GM21737 (cell line): ENCODE results near the gene OGDH.
A peak's percentile ranks its signal among the peaks of the same experiment; 100 is the strongest.

Source experiments
- ATAC-seq: cut with Tn5 transposase; IDR thresholded peaks from one replicate; pipeline ENCODE4 v1.9.1; 2021; ENCODE audit warnings: mild to moderate bottlenecking, moderate library complexity; ENCODE audit not compliant: unreplicated experiment

OGDH gene

GRCh38 chr7:44617225-44617890, 10.9 kb downstream of the OGDH start:
- ATAC-seq: no peak

GRCh38 chr7:44618045-44618444, 11.6 kb downstream of the OGDH start:
- ATAC-seq: no peak

- ATAC-seq: no peak
These were observed 12.3 kb downstream of the OGDH start for GRCh38 chr7:44618753-44619152.

GRCh38 chr7:44621034-44621749, 14.8 kb downstream of the OGDH start:
- ATAC-seq: no peak

GRCh38 chr7:44621750-44622103, 15.3 kb downstream of the OGDH start:
- no peak for ATAC-seq

- peak; percentile 64 for ATAC-seq
These were observed 16.1 kb downstream of the OGDH start for GRCh38 chr7:44622342-44623151.

GRCh38 chr7:44624318-44624717, 17.9 kb downstream of the OGDH start:
- no peak for ATAC-seq

GRCh38 chr7:44625526-44626471, 19.4 kb downstream of the OGDH start:
- no peak for ATAC-seq

GRCh38 chr7:44626620-44627019, 20.2 kb downstream of the OGDH start:
- ATAC-seq: no peak

GRCh38 chr7:44629829-44630522, 23.5 kb downstream of the OGDH start:
- peak; percentile 41 for ATAC-seq

- ATAC-seq: no peak
These were observed 24.5 kb downstream of the OGDH start for GRCh38 chr7:44630792-44631457.

- no peak for ATAC-seq
These were observed 25.2 kb downstream of the OGDH start for GRCh38 chr7:44631458-44632115.

- ATAC-seq: no peak
These were observed 25.8 kb downstream of the OGDH start for GRCh38 chr7:44632196-44632595.

GRCh38 chr7:44633254-44634186, 27.1 kb downstream of the OGDH start:
- peak; percentile 49 for ATAC-seq

- ATAC-seq: no peak
These were observed 27.9 kb downstream of the OGDH start for GRCh38 chr7:44634187-44634838.

GRCh38 chr7:44634839-44635591, 28.6 kb downstream of the OGDH start:
- ATAC-seq: no peak
